Activated CD8-positive, alpha-beta memory T cell treated with anti-CD3 and anti-CD28 coated beads, Interleukin-2, amount 50 U/mL, for 24 hours (primary cell): Measurements from ENCODE around the gene GPR156.
"Not testable (repeated sequence)": the region's sequence is repeated elsewhere in the genome, so short reads cannot be mapped to it uniquely, and the experiment has no call there.

ENCODE experiments used
- DNase-seq: peaks from one replicate; pipeline ENCODE4 v3.0.0-alpha.2; 2020; ENCODE audit errors: extremely low read depth

GPR156 gene

DNA sequence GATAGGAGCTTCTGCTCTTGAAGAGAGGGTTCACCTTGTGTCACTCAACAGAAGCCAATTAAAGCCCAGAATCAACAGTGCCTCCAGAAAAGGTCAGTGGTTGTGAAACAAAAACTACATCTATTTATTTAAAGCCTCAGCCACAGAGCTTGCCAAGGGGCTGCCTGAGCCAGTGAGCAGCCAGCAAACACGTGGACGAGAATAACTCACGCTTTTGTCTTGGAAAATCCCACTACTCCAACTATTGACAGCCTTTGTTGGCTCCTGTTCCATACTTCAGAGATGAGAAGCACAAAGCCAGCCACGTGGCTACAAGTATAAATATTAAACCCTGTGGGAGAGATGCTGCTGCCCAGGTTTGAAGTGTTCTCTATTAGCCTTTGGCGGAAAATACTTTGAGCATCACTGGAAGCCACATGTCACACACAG, 10.3 kb downstream of the GPR156 start:
- DNase-seq = no peak

DNA sequence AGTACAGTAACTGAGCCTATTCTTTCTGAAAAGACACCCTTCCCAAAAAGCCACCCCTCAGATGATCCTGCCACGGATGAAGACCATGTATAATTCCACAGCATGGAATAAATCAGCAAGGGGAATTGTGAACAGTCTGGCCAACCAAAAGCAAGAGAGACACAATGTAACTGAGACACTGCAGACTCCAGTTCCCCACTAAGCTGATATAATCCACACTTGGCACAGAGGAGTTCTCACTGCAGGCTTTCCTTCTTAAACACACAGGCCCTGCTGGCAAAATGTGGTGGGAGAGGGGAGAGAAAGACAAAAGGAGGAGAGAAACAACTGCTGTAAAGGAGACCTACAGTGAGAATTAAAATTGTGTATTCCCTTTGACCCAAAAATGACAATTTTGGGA, 12.7 kb downstream of the GPR156 start:
- no peak for DNase-seq

DNA sequence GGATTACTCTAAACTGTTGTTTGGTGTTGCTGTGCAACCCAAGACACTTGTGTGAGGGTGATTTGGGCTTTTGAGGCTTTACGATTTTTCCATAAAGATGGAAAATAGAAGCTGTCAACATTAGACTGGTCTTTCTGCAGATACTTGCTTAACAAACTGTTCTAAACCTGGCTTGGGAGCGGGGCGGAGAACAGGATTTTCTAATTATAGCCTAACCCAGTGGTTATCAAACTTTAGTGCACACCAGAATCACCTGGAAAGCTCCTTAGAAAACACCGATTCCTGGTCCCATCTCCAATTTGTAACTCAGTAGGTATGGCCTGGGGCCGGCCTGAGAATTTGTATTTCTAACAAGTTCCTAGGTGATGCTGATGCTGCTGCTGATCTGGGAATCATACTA, 19.0 kb downstream of the GPR156 start:
- no peak for DNase-seq

DNA sequence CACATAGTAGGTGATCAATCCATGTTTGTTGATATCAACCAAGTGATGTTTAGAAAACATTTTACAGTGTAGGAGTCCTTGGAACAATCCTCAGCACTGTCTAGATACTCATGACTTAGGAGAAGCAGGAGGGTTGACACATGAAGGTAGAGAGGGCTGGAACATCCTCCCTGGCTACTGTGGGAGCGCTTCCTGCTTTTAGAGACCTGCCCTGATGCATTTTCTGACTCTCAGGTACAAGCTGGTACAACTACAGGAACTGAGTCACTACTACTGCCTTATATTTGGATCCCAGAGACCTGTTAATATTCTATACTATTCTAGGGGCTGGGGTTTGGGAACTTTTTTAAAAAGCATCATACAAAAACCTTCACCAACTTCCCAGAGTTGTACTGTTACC, 20.1 kb downstream of the GPR156 start:
- DNase-seq = no peak

DNA sequence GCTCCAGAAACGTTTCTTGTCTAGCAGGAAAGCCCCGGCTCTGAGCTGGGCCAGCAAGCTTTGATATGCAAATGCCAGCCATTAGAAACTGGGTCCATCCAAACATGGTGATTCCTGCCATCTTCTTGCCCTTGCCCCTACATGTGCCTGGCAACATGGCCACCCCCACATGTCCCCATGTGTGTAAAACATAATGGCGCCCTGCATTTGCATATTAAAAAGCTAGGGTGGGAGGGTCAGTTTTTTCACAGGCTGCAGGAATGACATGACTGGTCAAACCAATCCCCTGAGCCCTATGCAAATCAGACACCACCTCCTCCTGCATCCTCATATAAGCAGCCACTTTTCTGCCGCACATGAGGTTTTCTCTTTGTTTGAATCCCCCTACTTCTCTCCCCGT, 21.2 kb downstream of the GPR156 start:
- DNase-seq = no peak

DNA sequence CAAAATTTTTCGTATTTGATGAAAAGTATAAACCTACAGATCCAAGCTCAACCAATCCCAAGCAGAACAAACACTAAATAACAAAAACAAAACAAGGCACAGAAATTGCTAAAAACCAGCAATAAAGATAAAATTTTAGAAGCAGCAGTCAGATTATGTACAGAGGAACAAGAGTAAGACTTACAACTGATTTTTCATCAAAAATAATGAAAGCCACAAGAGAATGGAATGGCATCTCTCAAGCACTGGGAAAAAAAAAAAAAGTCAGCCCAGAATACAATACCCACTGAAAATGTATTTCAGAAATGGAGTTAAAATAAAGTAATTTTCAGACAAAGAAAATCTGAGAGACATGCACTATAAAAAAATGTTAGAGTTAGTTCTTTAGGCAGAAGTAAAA, 27.0 kb downstream of the GPR156 start:
- DNase-seq = no peak

DNA sequence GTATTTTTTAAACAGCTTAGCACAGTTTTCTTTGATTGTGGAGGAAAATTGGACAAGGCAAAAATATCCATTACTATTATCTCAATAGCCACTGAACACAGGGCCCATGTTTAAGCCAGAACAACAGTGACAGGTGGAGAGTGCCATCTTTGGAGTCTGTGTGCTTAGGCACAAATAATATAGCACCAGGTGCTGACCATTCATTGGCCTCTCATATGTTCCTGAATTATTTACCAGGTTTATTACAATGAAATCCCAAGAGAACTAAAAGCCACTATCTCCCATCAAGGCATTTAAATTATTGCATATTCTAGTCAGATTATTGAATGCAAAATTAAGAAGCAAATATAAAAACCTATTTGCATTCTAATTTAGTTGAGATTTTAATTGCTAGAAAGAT, 39.6 kb downstream of the GPR156 start:
- DNase-seq = no peak

DNA sequence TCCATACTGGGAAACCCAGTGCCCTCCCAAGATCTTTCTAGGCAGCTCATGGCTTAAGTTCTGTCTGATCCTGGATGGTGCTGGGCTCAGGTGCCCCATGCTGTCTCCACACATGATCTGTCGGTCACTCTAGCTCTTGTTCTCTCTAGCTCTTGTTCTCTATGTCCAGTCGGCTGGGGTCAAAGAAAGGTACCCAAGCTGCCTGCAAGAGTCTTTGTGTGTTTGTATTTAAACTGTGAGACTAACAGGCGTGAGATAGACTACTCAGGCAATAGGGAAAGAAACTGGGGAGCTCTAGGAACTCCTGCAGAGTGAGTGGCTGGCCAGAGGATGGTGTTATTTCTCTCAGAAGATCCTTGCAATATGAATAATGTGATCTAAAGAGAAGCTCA, 40.2 kb downstream of the GPR156 start:
- no peak for DNase-seq

DNA sequence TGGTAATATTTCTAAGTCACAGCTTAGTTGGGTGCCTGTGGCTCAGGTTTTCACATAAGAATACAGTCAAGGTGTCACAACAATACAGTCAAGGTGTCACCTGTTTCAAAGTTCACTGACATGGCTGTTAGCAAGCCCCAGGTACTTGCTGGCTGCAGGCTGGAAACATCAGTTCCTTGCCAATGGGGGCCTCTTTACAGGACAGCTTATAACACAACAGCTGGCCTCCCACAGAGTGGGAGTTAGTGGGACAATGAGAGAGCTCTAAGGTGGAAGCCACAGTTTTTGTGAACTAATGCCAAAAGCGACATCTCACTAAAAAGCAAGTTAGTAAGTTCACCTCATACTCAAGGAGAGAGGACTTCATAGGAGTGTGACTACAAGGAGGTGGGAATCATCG, 45.4 kb downstream of the GPR156 start:
- no peak for DNase-seq

DNA sequence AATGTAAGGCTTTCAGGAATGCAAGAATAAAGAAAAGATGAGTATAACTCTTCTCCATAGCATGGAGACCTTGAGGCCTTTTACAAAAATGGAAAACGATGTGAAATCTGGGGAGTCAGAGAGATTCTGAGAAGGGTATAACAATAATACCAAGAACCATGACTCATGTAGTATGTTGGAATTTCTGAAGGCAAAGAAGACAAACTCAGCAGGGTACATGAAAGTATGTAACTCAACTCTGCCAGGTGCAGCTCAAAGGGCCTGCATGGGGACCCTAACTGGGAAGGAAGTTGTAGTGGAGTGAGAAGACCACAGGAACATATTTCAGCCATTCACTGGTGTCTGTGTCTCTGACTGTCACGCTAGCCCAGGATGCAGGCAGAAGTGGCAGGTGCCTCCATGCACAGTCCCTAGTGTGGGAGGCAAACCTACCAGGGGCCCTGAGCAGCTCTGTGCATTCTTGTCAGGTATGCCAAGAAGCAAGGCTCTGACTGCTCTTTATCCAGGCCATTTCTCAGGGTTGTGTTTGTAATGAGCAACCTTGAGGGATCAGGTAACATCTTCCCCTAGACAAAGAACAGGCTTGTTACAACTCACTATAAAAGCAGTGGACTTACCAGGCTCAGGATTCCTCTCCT, 57.2 kb downstream of the GPR156 start:
- no peak for DNase-seq

DNA sequence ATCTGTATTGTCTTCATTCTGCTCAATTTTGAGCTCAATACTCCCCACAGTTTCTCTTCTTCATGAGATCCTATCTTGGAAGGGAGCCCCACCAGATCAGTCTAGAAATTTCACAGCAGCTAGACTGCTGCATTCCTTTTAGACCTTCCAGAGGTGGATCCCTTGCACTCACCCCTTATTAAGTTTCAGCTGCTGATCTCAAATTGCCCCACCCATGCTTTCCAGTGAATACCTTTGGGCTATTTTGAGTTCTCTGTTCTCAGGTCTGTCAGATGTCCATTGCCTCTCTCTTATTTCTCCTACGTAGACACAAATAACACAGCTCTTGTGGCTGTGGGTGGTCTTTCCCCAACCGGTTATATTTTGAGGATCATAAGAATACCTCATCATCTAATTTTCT, 60.8 kb downstream of the GPR156 start:
- no peak for DNase-seq

DNA sequence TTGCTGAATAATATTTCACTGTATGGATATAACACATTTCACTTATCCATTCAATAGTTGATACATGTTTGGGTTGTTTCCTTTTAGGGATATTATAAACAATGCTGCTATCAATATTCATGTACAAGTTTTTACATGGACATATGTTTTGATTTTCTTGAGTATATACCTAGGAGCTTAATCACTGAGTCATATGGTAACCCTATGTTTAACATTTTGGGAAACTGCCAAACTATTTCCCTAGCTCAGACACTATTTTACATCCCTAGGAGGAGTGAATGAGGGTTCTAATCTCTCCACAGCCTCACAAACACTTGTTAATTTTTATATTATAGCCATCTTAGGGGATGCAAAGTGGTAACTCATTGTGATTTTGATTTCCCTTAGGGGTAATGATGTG, 66.0 kb downstream of the GPR156 start:
- DNase-seq = no peak

DNA sequence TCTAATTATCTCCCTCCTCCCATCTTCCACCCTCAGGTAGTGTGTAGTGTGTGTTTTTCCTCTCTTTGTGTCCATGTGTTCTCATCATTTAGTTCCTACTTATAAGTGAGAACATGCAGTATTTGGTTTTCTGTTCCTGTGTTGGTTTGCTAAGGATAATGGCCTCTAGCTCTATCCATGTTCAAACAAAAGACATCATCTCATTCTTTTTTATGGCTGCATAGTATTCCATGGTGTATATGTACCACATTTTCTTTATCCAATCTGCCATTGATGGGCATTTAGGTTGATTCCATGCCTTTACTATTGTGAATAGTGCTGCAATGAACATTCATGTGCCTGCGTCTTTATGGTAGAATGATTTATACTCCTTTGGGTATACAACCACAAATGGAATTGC, 68.4 kb downstream of the GPR156 start:
- DNase-seq = not testable (repeated sequence)

DNA sequence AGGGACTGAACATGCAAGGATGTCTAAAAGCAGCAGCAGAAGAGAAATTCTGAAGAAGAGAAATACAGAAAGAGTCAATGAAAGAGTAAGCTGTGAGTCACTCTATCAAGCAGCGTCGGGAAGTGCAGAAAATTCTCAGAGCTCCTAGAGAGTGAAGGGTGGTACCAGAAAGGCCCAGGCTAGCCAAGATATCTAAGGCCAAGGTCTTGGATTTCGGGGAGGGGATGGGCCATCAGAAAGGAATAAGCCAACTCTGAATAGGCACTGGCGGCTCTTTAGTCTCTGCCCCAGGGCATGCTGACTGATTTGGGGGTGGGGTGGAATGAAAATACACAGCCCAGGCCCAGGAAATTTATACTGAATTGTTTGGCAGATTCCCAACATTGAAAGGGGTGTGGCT, 70.8 kb downstream of the GPR156 start:
- DNase-seq = no peak

DNA sequence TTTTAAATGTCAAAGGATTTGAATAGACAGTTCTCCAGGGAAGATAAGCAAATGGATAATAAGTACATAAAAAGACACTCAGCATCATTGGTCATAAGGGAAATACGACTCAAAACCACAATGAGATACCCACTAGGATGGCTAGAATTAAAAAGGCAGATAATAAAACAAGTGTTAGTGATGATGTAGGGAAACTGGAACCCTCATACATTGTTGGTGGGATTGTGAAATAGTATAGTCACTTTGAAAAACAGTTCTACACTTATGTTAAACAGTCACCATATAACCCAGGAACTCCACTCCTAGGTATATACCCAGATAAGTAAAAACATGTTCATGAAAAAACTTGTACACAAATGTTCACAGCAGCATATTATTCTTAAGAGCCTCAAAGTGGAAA, 72.5 kb downstream of the GPR156 start:
- DNase-seq = no peak

DNA sequence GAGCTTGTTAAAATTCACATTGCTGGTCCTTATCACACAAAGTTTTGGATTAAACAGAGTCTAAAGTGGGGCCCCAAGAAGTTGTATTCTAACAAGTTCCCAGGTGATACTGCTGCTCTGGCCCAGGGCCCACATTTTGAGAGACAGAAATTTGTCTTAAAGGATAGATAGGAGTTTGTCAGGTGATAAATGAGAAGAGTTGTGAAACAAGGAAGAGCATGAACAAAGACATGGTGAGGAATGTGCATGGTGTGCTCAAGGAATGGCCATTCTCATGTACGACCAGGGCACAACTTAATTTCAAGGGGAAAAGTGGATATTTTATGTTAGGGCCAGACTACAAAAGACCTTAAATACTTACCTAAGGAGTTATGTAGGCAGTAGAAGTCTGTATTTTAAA, 75.6 kb downstream of the GPR156 start:
- DNase-seq = no peak

DNA sequence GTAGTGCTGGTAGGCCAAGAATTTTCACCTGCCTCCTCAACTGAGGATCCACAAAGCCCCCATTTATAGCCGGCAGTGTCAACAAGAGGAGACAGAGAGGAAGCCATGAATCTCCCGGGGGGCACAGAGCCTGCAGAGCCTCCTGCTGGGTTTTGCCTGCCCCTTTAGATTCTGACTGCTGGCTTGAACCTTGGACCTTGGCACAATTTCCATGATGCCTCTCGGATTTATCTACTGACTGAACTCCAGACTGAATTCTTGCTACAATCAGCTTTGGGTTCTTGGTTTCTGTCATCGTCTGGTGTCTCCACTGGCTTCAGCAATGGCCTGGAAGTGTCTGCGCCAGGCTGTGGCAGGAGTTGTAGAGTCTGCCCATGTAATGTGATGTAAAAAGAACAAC, 80.7 kb downstream of the GPR156 start:
- DNase-seq = no peak

DNA sequence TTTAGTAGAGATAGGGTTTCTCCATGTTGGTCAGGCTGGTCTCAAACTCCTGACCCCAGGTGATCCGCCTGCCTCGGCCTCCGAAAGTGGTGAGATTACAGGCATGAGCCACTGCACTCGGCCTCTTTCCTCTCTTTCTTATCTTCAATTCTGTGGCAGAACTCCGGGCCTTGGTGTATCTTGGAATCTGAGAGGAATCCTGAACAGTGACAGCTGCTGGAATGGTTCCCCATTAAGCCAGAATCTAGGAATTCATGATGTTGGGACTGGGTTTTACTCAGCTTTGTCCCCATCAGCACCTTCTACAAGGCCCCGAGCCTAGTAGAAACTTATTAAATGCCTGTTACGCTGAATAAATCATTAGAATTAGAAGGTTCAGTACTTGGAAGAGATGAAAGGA, 81.4 kb downstream of the GPR156 start:
- no peak for DNase-seq

DNA sequence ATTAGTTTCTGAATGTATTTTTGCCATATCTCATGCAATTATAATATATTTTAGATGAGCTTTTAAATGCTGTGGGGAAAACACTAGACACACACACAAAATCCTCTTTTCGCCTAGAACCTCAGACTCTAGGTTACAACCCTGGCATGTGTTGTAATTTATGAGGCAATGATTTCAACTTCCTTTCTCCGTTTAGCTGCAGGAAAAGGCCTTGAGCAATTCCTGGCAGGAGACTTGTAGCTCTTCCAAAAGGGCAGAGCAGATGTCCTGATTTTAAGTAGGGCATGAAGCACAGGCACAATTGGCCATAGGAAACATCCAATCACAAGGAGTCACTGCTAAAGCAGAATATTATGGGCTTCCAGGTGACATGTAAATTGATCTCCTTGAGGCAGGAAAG, 82.0 kb downstream of the GPR156 start:
- DNase-seq = no peak

DNA sequence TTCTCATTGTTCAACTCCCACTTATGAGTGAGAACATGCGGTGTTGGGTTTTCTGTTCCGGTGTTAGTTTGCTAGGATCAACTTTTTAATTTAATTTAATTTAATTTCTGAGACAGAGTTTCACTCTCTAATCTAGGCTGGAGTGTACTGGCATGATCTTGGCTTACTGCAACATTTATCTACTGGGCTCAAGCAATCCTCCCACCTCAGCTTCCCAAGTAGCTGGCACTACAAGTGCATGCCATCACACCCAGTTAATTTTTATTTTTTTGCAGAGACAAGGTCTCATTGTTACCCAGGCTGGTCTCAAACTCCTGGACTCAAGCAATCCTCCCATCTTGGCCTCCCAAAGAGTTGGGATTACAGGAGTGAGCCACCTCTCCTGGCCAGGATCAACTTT, 82.7 kb downstream of the GPR156 start:
- no peak for DNase-seq

DNA sequence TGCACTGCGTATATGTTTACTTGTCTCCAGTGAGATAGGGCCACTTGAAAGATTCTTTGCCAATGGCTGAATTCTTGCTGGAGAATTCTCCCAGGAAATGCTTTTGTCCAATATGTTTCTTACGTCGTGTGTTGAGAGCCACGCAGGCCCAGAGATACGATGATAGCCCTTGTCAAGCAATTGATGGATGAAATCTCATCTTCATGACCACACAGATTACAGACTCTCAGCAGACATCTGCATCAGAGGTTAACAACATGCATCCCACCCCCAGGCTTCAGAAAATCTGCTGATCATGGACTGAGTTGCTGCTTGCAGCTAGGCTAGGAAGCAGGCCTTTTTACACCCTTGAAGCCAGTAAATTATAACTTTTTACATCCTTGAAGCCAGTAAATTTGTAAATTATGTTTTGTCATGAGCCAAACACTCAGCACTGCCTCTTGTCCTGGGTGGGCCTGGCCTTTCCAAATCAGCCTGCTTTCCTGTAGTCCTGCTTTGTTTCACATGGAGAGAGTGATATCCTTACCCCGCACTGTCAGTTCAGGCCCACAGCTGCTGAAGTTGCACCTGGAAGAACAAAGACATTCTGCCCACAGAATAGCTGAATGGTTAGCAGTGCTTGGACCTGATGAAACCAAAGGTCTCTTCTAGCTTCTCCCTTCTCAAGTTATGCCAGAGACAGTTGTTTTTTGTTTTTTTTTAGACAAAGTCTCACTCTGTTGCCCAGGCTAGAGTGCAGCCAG, 84.4 kb downstream of the GPR156 start:
- DNase-seq = no peak

DNA sequence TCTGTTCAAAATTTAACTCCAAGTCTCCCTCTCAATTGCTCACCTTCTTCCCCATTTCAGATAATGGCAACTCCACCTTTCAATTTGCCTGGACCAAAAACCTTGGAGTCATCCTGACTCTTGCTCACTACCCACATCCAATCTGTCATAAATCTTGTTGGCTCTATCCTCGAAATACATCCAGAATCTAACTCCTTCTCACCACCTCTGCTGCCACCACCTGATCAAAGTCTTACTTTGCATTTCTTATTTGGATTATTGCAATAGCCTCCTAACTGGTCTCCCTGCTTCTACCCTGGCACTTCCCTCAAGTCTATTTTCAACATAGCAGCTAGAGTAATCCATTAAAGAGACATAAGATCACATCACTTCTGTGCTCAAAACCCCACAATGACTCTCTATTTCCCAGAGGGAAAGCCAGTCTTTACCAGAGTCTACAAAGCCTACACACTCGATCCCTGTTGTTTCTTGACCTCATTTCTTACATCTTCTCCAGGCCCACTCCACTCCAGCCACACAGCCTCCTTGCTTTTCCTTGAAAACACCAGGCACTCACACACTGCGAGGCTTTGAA, 86.6 kb downstream of the GPR156 start:
- DNase-seq = no peak

DNA sequence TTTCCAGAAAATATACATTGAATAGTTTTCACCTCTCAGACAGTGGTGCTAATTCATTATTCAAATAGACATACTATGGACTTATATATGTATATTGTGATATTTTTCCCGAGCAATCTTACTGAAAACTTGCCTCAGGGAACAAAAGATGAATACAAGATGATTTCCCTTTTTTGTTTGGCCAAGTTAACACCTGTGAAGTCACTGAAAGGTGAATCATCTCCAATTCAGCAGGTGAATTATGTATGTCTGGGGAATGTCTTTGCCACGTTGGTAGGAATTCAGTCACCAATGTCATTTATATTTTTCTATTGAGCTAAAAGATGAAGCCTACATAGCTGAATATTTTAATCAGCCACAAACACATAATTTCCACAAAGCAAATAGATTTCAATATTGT, 88.2 kb downstream of the GPR156 start:
- DNase-seq = no peak

DNA sequence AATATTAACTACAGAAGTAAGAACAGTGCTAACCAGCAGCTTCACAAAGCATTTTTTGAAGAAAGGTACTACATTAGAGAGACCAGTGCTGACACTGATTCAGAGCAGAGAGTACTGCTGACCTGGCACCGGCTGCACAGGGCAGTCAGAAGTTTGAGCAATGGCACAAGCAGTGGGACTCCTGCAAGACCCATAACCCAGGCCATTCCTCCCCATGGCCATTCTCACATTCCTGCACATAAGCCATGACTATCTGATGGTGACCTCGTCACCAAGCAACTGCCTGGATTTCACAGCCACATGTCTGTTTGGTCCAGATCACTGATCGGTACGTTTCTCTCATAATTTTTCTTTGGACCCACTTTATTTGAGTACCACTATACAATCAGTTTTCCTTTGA, 88.7 kb downstream of the GPR156 start:
- no peak for DNase-seq
